Caco-2 (cell line): ENCODE measurements around the gene TLE3. TPM values are rescaled to one million over a fixed set of nuclear protein-coding genes. Genes with fewer than 3 reads are reported as not detected.

Experiments used
- BruUV-seq: library from RNA; stranded (reverse); fragments of 400-500 nt; replicated peaks from 2 replicates; lab custom pipeline; 2021; lab: Mats Ljungman, UMichigan
- CTCF ChIA-PET: fragments of 300-600 bp; sonication (Branson Sonifier 250); formaldehyde crosslinking; loops from one replicate; lab custom pipeline; 2022; ENCODE audit warnings: antibody characterized with exemption; lab: Charles Lee
- POLR2A ChIA-PET: fragments of 300-600 bp; sonication (Branson Sonifier 250); formaldehyde crosslinking; loops from one replicate; lab custom pipeline; 2022; ENCODE audit warnings: antibody characterized with exemption; lab: Charles Lee
- DNase-seq, 2 experiments: peaks; one replicate each; pipeline versions ENCODE4 v3.0.0 to v3.0.0-alpha.2; 2020 to 2022
- H3K27me3 ChIP-seq: replicated peaks from 2 replicates; pipeline ENCODE4 v1.6.0; 2011; ENCODE audit warnings: low read length; ENCODE audit not compliant: control insufficient read depth, insufficient read depth
- H3K36me3 ChIP-seq: 2 replicates; pipeline ENCODE4 v1.5.1; 2011; ENCODE audit warnings: low read length; ENCODE audit not compliant: control insufficient read depth, insufficient read depth
- H3K4me1 ChIP-seq: fragments of 250-450 bp; sonication (Bioruptor Pico); 2 replicates; pipeline ENCODE4 v1.5.1; 2020; ENCODE audit warnings: mild to moderate bottlenecking
- H3K4me3 ChIP-seq: 2 replicates; pipeline ENCODE4 v1.5.1; 2011; ENCODE audit warnings: low read depth, mild to moderate bottlenecking, control low read depth, low read length
- H3K9me3 ChIP-seq: fragments of 250-450 bp; sonication (Bioruptor Pico); 2 replicates; pipeline ENCODE4 v1.5.1; 2020; ENCODE audit warnings: mild to moderate bottlenecking, moderate library complexity
- H3K27ac Mint-ChIP-seq: one replicate; pipeline ENCODE4 v1.8.0; 2022; ENCODE audit warnings: mixed read lengths; ENCODE audit not compliant: unreplicated experiment
- H3K27me3 Mint-ChIP-seq: one replicate; pipeline ENCODE4 v1.8.0; 2022; ENCODE audit warnings: mixed read lengths; ENCODE audit not compliant: insufficient read depth, unreplicated experiment
- H3K36me3 Mint-ChIP-seq: one replicate; pipeline ENCODE4 v1.8.0; 2022; ENCODE audit warnings: mild to moderate bottlenecking, mixed read lengths; ENCODE audit not compliant: insufficient read depth, unreplicated experiment
- H3K4me1 Mint-ChIP-seq: one replicate; pipeline ENCODE4 v1.8.0; 2022; ENCODE audit warnings: low read depth, mixed read lengths; ENCODE audit not compliant: unreplicated experiment
- H3K4me3 Mint-ChIP-seq: one replicate; pipeline ENCODE4 v1.8.0; 2022; ENCODE audit warnings: mild to moderate bottlenecking, moderate library complexity, mixed read lengths; ENCODE audit not compliant: unreplicated experiment
- H3K9me3 Mint-ChIP-seq: one replicate; pipeline ENCODE4 v1.8.0; 2022; ENCODE audit warnings: mixed read lengths; ENCODE audit not compliant: unreplicated experiment
- CTCF ChIP-seq, 2 experiments: fragments of 200-600 bp in 1 of 2; IDR thresholded peaks; 1 replicate in 1 of 2; 2 replicates in 1 of 2; pipeline versions ENCODE4 v1.5.1 to v1.8.0; 2011 to 2022; ENCODE audit warnings: antibody characterized with exemption in 1 of 2, control low read depth in 1 of 2, inconsistent platforms in 1 of 2, low read depth in 1 of 2, low read length in 1 of 2, mild to moderate bottlenecking in 1 of 2, moderate library complexity in 1 of 2; ENCODE audit not compliant: insufficient read depth in 1 of 2, severe bottlenecking in 1 of 2, unreplicated experiment in 1 of 2
- intact Hi-C: fragments of 100-400 bp; cut with micrococcal nuclease; formaldehyde crosslinking; loops from one replicate; pipeline ENCODE4 v1.10.0; 2022; ENCODE audit not compliant: unreplicated experiment
- total RNA-seq: library from RNA; stranded (reverse); gene quantifications from 2 replicates; pipeline ENCODE4 v1.2.3, GENCODE V29; 2022

Gene TLE3
- total RNA-seq, 1 experiment from 2014 or later, result 105 TPM

DNA sequence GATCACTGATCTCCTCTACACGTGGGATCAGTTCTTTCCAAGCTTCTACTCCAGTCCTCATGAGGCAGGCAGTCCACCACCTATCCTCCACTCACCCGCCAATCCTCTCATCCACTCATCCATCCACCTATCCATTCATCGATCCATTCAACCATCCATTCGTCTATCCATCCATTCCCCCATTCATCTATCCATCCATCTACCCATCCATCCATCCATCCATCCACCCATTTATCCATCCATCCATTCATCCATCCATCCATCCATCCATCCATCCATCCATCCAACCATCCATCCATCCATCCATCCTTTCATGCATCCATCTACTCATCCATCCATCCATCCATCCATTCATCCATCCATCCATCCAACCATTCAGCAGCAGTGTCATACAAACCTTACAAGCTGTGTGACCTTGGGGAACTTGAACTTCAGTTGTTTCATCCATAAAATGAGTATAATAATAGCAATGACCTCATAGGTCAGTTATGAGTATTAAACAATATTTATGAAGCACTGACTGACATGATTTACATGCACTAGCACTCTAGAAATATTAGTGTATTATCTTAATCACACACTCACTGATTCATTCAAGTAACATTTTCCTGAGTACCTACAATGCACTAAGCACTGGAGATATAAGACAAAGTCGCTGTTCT, 55.0 kb downstream of the TLE3 start:
- peaks cover 5% of the 10 kb centered on the region for H3K27me3 Mint-ChIP-seq
- H3K9me3 Mint-ChIP-seq, result no peaks in the 10 kb centered on the region
- CTCF ChIA-PET, result no interaction called here
- H3K4me1 ChIP-seq, result no peaks in the 10 kb centered on the region
- intact Hi-C loops, result no loop called here
- H3K36me3 Mint-ChIP-seq, result peaks cover 19% of the 10 kb centered on the region
- POLR2A ChIA-PET, result no interaction called here
- no peaks in the 10 kb centered on the region for H3K27me3 ChIP-seq
- no peak overlapping the region for H3K4me3 Mint-ChIP-seq
- no peak for DNase-seq
- no peaks in the 10 kb centered on the region; the same call in 1 of the 2 replicates for H3K36me3 ChIP-seq
- H3K4me3 ChIP-seq, result no peak overlapping the region
- H3K9me3 ChIP-seq, result no peaks in the 10 kb centered on the region
- H3K4me1 Mint-ChIP-seq, result peaks cover 7% of the 10 kb centered on the region
- no TSS peak for BruUV-seq
- TF ChIP-seq CTCF (IDR thresholded peaks at IDR 0.05; ENCODE audit: insufficient read depth in 1 of 2, low read depth in 1 of 2, low read length in 1 of 2, severe bottlenecking in 1 of 2, unreplicated experiment in 1 of 2), result no peak
- H3K27ac Mint-ChIP-seq, result no peak overlapping the region

DNA sequence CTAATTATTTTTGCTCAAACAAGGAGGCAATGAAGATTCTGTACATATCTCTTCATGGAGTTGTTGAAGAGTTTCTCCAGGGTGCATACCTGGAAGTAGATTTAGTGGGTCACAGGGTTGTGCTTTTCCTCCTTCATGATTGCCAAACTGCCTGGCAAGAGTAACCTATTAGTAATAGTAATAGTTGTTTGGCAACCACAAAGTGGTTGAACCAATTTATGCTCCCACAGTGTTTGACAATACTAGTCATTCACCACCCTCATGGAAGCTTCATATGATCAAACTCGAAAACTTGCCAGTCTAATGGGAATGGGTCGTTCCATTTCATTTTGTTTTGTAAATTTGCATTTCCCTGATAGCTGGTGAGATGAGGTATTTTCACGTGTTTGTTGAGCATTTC, 57.8 kb downstream of the TLE3 start:
- no peak for DNase-seq
- intact Hi-C loops, result no loop called here
- Histone ChIP-seq H3K27me3 (no peaks in the 10 kb centered on the region), H3K4me3 (no peak overlapping the region), H3K9me3 (no peaks in the 10 kb centered on the region), H3K36me3 (no peaks in the 10 kb centered on the region), H3K4me1 (no peaks in the 10 kb centered on the region)
- no peak overlapping the region for H3K4me3 Mint-ChIP-seq
- BruUV-seq, result no TSS peak
- H3K36me3 Mint-ChIP-seq, result no peaks in the 10 kb centered on the region
- H3K27ac Mint-ChIP-seq, result no peak overlapping the region
- POLR2A ChIA-PET, result no interaction called here
- peaks cover 5% of the 10 kb centered on the region for H3K27me3 Mint-ChIP-seq
- CTCF ChIA-PET, result no interaction called here
- no peaks in the 10 kb centered on the region for H3K9me3 Mint-ChIP-seq
- no peak for TF ChIP-seq CTCF (IDR thresholded peaks at IDR 0.05; ENCODE audit: insufficient read depth in 1 of 2, low read depth in 1 of 2, low read length in 1 of 2, severe bottlenecking in 1 of 2, unreplicated experiment in 1 of 2)
- H3K4me1 Mint-ChIP-seq, result peaks cover 7% of the 10 kb centered on the region

- H3K36me3 Mint-ChIP-seq, result no peaks in the 10 kb centered on the region
- ChIA-PET CTCF (no interaction called here), POLR2A (no interaction called here)
- no TSS peak for BruUV-seq
- Histone ChIP-seq H3K27me3 (no peaks in the 10 kb centered on the region), H3K9me3 (no peaks in the 10 kb centered on the region), H3K4me1 (no peaks in the 10 kb centered on the region), H3K4me3 (no peak overlapping the region), H3K36me3 (no peaks in the 10 kb centered on the region)
- intact Hi-C loops, result no loop called here
- peaks cover 8% of the 10 kb centered on the region for H3K27me3 Mint-ChIP-seq
- H3K9me3 Mint-ChIP-seq, result no peaks in the 10 kb centered on the region
- no peak overlapping the region for H3K4me3 Mint-ChIP-seq
- TF ChIP-seq CTCF (IDR thresholded peaks at IDR 0.05; ENCODE audit: insufficient read depth in 1 of 2, low read depth in 1 of 2, low read length in 1 of 2, severe bottlenecking in 1 of 2, unreplicated experiment in 1 of 2), result no peak
- DNase-seq, result peak in 1 of 2 experiments; percentile 3
- H3K4me1 Mint-ChIP-seq, result peaks cover 7% of the 10 kb centered on the region
- H3K27ac Mint-ChIP-seq, result no peak overlapping the region
These were observed 58.9 kb downstream of the TLE3 start for GRCh38 chr15:70038730-70039392.
